ENCODE data around the gene WSCD2.

WSCD2 gene

DNA sequence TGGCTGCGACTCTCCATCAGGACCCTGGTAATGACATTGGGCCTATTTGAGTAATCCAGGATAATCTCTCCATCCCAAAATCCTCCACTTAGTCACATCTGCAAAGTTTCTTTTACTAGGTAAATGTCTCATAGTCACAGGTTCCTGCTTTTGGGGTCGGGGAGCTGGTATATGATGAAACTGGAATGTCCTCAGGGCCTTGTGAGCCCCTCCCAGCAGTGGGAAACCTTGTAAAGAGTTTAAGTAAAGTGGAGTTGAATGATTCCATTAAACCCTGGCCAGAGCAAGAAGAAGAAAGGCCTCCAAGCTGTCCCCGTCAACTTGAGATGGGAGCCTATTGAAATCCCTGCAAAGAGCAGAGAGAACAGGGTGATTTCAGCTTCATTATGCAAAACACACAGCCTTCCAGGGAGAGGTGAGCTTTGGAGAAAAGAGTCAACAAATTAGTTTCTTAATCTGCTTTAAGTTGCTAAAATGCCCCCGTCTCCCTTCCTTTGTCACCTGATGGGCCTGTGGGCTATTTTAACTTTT is 12.6 kb downstream of the WSCD2 start:
- no peak overlapping the region for H3K9ac ChIP-seq (ENCODE audit: low read length)
- no peak overlapping the region for H3K27ac ChIP-seq (ENCODE audit: low read length)
- DNase-seq = no peak
- no peaks in the 10 kb centered on the region for H3K4me1 ChIP-seq (ENCODE audit: low read length)
- H4K20me1 ChIP-seq (ENCODE audit: insufficient read depth, low read length) = no peaks in the 10 kb centered on the region
- H3K27me3 ChIP-seq (replicated peaks; ENCODE audit: insufficient read depth, low read length) = no peaks in the 10 kb centered on the region
- H3K9me3 ChIP-seq (replicated peaks; ENCODE audit: insufficient read depth, low read length) = no peaks in the 10 kb centered on the region
- no peaks in the 10 kb centered on the region for H3F3A ChIP-seq (ENCODE audit: insufficient read depth, low read length)
- H3K4me2 ChIP-seq (ENCODE audit: low read depth, low read length) = no peak overlapping the region
- H3K9me2 ChIP-seq (replicated peaks; ENCODE audit: insufficient read depth, low read length) = no peaks in the 10 kb centered on the region
- no peaks in the 10 kb centered on the region for H3K79me2 ChIP-seq (ENCODE audit: low read length)
- TF ChIP-seq EZH2 (optimal IDR thresholded peaks at IDR 0.05; ENCODE audit: low read depth, low read length) = no peak
- TF ChIP-seq, protein P1, sequence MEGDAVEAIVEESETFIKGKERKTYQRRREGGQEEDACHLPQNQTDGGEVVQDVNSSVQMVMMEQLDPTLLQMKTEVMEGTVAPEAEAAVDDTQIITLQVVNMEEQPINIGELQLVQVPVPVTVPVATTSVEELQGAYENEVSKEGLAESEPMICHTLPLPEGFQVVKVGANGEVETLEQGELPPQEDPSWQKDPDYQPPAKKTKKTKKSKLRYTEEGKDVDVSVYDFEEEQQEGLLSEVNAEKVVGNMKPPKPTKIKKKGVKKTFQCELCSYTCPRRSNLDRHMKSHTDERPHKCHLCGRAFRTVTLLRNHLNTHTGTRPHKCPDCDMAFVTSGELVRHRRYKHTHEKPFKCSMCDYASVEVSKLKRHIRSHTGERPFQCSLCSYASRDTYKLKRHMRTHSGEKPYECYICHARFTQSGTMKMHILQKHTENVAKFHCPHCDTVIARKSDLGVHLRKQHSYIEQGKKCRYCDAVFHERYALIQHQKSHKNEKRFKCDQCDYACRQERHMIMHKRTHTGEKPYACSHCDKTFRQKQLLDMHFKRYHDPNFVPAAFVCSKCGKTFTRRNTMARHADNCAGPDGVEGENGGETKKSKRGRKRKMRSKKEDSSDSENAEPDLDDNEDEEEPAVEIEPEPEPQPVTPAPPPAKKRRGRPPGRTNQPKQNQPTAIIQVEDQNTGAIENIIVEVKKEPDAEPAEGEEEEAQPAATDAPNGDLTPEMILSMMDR (IDR thresholded peaks at IDR 0.05; ENCODE audit: low read length) = no peak
- no peak for TF ChIP-seq EZH2phosphoT487 (IDR thresholded peaks at IDR 0.05; ENCODE audit: low read length)
- no peak overlapping the region for H3K4me3 ChIP-seq (ENCODE audit: low read length)
- no peaks in the 10 kb centered on the region for H3K36me3 ChIP-seq (replicated peaks; ENCODE audit: insufficient read depth, low read length)
- H2AFZ ChIP-seq (ENCODE audit: low read length) = no peak overlapping the region

DNA sequence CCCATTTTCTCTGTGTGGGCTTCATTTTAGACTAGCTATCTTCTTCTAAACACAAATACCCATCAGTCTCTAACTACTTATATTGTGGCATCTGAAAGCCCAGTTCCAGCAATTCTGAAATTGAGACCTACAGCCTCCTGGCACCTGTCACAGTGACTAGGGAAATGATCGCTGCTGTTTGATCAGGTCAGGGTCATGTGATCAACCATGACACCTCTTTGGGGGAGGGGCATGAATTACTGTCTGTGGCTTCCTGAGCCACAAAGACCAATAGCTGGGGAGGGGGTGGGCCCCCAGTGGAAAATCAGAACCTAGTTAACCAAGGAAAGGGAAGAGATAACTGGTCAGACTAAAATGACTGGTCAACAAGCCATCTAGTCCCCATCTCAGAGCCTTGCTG is 14.1 kb downstream of the WSCD2 start:
- no peaks in the 10 kb centered on the region for H3K9me2 ChIP-seq (replicated peaks; ENCODE audit: insufficient read depth, low read length)
- H3K9me3 ChIP-seq (replicated peaks; ENCODE audit: insufficient read depth, low read length) = no peaks in the 10 kb centered on the region
- DNase-seq = no peak
- no peaks in the 10 kb centered on the region for H3K4me1 ChIP-seq (ENCODE audit: low read length)
- H3K79me2 ChIP-seq (ENCODE audit: low read length) = no peaks in the 10 kb centered on the region
- H3K27me3 ChIP-seq (replicated peaks; ENCODE audit: insufficient read depth, low read length) = no peaks in the 10 kb centered on the region
- no peak overlapping the region for H3K9ac ChIP-seq (ENCODE audit: low read length)
- no peak overlapping the region for H3K4me3 ChIP-seq (ENCODE audit: low read length)
- H4K20me1 ChIP-seq (ENCODE audit: insufficient read depth, low read length) = no peaks in the 10 kb centered on the region
- H3F3A ChIP-seq (ENCODE audit: insufficient read depth, low read length) = no peaks in the 10 kb centered on the region
- no peaks in the 10 kb centered on the region for H3K36me3 ChIP-seq (replicated peaks; ENCODE audit: insufficient read depth, low read length)
- no peak overlapping the region for H2AFZ ChIP-seq (ENCODE audit: low read length)
- TF ChIP-seq, protein P1 (IDR thresholded peaks at IDR 0.05; ENCODE audit: low read length) = no peak
- no peak for TF ChIP-seq EZH2phosphoT487 (IDR thresholded peaks at IDR 0.05; ENCODE audit: low read length)
- no peak for TF ChIP-seq EZH2 (optimal IDR thresholded peaks at IDR 0.05; ENCODE audit: low read depth, low read length)
- H3K4me2 ChIP-seq (ENCODE audit: low read depth, low read length) = no peak overlapping the region
- H3K27ac ChIP-seq (ENCODE audit: low read length) = no peak overlapping the region

- H3K4me3 ChIP-seq (ENCODE audit: low read length) = no peak overlapping the region
- TF ChIP-seq EZH2 (optimal IDR thresholded peaks at IDR 0.05; ENCODE audit: low read depth, low read length) (no peak), EZH2phosphoT487 (IDR thresholded peaks at IDR 0.05; ENCODE audit: low read length) (no peak)
- TF ChIP-seq, protein P1 (IDR thresholded peaks at IDR 0.05; ENCODE audit: low read length) = no peak
- no peaks in the 10 kb centered on the region for H3K27me3 ChIP-seq (replicated peaks; ENCODE audit: insufficient read depth, low read length)
- no peaks in the 10 kb centered on the region for H3K4me1 ChIP-seq (ENCODE audit: low read length)
- H2AFZ ChIP-seq (ENCODE audit: low read length) = no peak overlapping the region
- no peaks in the 10 kb centered on the region for H3F3A ChIP-seq (ENCODE audit: insufficient read depth, low read length)
- no peaks in the 10 kb centered on the region for H3K9me2 ChIP-seq (replicated peaks; ENCODE audit: insufficient read depth, low read length)
- H3K4me2 ChIP-seq (ENCODE audit: low read depth, low read length) = no peak overlapping the region
- no peaks in the 10 kb centered on the region for H4K20me1 ChIP-seq (ENCODE audit: insufficient read depth, low read length)
- H3K9ac ChIP-seq (ENCODE audit: low read length) = no peak overlapping the region
- H3K9me3 ChIP-seq (replicated peaks; ENCODE audit: insufficient read depth, low read length) = no peaks in the 10 kb centered on the region
- no peaks in the 10 kb centered on the region for H3K79me2 ChIP-seq (ENCODE audit: low read length)
- no peaks in the 10 kb centered on the region for H3K36me3 ChIP-seq (replicated peaks; ENCODE audit: insufficient read depth, low read length)
- no peak overlapping the region for H3K27ac ChIP-seq (ENCODE audit: low read length)
- no peak for DNase-seq
These were observed 15.0 kb downstream of the WSCD2 start for GRCh38 chr12:108144080-108144479.
